A673 (cell line): ENCODE measurements around the gene TPP1.

ENCODE experiments used
- EZH2 ChIP-seq: fragments of 200-600 bp; sonication (generic); IDR thresholded peaks from 2 replicates; pipeline ENCODE4 v1.6.1; 2017; ENCODE audit warnings: borderline replicate concordance, low read depth, mild to moderate bottlenecking, mixed read lengths, antibody characterized with exemption, low read length; ENCODE audit not compliant: poor library complexity, severe bottlenecking
- TF ChIP-seq, protein P1 (sequence below): fragments of 300-800, 200-600 bp; sonication (generic); conservative IDR thresholded peaks from 2 replicates; pipeline ENCODE4 v1.5.1; 2017; ENCODE audit warnings: low read depth, mild to moderate bottlenecking, antibody characterized with exemption, low read length, moderate library complexity, mixed read lengths

DNA sequence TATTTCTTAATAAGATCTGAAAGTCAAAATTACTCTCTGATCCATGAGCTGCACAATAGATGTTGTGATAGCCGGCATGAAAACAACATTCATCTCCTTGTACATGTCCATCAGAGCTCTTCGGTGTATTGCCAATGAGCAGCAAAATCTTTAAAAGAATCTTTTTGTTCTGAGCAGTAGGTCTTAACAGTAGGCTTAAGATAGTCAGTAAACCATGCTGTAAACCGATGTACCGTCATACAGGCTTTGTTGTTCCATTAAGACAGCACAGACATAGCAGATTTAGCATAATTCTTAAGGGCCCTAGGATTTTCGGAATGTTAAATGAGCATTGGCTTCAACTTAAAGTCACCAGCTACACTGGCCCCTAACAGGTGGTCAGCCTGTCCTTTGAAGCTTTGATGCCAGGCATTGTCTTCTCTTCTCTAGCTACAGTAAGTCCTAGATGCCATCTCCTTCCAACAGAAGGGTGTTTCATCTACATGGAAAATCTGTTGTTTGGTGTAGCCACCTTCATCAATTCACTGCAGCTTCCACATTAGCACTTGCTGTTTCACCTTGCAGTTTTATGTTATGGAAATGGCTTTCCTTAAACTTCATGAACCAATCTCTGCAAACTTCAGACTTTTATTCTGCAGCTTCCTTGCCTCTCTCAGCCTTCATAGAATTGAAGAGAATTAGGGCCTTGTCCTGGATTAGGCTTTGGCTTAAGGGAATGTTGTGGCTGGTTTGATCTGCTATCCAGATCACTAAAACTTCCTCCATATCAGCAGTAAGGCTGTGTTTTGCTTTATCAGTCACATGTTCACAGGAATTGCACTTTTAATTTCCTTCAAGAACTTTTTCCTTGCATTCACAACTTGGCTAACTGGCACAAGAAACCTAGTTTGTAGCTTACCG is 44.2 kb downstream of the TPP1 start:
- TF ChIP-seq, protein P1, sequence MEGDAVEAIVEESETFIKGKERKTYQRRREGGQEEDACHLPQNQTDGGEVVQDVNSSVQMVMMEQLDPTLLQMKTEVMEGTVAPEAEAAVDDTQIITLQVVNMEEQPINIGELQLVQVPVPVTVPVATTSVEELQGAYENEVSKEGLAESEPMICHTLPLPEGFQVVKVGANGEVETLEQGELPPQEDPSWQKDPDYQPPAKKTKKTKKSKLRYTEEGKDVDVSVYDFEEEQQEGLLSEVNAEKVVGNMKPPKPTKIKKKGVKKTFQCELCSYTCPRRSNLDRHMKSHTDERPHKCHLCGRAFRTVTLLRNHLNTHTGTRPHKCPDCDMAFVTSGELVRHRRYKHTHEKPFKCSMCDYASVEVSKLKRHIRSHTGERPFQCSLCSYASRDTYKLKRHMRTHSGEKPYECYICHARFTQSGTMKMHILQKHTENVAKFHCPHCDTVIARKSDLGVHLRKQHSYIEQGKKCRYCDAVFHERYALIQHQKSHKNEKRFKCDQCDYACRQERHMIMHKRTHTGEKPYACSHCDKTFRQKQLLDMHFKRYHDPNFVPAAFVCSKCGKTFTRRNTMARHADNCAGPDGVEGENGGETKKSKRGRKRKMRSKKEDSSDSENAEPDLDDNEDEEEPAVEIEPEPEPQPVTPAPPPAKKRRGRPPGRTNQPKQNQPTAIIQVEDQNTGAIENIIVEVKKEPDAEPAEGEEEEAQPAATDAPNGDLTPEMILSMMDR = no peak
- no peak for TF ChIP-seq EZH2
